NCI-H146 treated with DMSO at 0.1 percent for 48 hours (cell line): ENCODE results near the gene GFOD2.
A peak's percentile ranks its signal among the peaks of the same experiment; 100 is the strongest.

Experiments used
- DNase-seq: peaks from one replicate; lab custom pipeline; 2025; ENCODE audit not compliant: unreplicated experiment; lab: John Stamatoyannopoulos, UW

The GFOD2 gene

DNA sequence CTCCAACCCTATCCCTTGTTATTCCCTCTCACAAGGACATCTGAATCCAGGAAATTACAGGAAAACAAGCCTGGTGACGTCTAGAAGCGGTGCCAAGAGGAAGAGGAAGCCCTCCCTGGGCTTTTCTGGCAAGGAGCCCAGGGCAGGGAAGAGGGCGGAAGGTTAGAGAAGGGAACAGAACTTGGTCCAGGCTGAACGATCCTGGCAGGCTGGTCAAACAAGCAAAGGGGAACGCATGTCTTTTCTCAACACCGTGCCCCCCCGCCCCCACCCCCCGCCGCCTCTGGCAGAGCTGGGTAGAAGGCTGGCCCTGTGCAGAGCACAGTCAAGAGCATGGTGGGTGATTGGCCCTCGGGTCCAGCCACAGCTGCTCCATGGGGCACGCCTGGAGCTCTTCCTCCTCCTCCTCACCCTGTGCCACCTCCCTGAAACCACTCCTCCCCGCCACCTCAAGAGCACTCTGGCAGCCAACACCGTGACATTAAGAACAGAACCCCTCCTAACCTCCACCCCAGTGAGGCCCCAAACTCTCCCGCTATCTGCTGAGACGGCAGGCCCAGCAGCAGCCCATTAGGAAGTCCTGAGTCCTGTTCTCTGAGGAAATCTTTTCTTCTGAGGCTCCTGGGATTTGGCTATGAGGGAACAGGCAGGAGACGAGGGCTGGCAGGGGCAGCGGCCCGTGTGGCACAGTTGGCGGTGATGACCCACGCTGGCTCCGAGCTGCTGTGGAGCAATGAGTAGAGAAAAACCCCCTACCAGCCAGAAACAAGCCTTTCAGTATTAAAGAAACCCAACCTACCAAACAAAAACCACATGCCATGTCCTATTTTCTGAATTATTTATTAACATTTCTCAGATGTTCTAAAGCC is 45.2 kb downstream of the GFOD2 start:
- DNase-seq: no peak

DNA sequence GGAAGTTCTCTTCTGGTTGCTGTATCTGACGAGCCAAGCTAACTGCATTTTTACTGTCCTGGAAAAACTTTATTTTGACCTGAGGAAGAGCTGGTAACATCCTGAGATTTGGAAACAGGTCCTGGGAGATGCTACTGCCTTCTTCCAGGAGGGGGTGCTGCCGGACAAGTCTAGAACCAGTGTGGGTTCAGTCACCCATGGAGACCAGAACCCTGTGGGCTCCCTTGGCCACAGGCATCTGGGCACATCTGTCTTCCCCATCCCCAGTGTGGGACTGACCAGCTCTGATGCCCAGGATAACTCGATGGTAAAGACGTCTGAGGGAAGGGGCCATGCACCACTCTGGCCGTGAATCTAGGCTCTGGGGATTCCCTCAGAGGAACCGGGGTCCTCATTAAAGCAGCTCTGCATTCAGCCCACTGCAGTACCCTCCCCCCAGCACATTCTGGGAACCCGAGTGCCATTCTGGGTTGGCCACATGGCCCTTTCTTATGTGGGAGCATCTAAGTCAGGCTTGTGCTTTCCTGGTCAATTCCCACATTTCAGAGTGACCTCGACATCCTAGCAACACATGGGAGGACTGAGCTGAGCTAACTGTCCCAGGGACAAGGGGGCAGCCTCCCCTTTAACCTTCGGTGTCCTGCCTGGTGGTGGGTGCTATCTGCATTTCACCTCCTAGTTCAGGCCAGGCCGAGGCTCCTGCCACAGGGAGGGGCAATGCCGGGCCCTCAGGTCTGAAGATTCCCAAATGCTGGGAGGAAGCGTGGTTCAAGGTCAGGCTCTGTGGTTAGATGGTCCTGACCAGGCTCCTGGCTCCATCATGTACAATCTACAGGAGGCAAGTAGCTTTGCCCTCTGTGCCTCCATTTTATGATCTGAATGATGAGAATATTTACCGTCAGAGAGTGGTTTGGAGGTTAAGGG is 46.1 kb downstream of the GFOD2 start:
- no peak for DNase-seq

DNA sequence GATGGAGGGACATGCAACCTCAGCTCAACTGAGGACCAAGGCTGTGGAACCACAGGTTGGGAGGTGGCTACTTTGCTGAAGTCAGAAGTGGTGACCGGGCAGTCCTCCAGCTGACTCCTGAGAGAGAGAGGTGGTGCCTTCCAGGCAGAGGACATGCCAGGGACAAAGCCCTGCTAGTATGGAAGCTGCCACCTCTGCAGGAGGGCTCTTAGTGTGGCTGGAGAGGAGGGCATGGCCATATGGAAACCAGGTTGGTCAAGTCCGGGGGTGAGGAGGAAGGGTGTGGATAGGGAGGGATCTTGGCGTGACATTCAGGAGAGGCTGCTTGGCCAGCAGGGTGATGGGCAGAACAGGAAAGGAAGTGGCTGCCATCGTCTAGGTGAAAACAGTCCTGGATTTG is 46.8 kb downstream of the GFOD2 start:
- DNase-seq: no peak

DNA sequence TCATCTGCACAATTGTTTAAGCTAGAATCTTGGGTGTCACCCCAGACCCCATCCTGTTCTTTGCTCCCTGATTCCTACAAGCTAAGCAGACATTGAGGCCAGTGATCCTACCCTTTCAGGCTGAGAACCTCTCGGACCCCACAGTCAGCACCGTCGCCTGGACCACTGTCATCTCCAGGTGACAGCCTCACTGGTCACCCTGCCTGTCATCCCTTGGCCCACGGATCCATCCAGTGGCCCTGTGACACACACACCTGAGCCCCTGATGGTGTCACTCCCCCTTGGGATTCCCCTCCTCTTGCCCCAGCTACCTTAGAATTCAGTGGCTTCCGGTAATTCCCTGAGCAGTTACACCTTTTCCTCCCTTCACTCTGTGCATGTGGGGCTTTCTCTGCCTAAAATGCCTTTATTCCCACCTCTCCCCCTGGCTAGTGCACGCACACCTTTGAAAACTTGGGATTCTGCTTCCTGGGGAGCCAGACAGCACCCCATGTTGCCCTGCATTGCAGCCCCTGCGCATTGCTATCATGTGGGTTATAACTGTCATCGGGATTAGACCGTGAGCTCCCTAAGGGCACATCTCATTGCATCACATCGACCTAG is 49.5 kb downstream of the GFOD2 start:
- no peak for DNase-seq

DNA sequence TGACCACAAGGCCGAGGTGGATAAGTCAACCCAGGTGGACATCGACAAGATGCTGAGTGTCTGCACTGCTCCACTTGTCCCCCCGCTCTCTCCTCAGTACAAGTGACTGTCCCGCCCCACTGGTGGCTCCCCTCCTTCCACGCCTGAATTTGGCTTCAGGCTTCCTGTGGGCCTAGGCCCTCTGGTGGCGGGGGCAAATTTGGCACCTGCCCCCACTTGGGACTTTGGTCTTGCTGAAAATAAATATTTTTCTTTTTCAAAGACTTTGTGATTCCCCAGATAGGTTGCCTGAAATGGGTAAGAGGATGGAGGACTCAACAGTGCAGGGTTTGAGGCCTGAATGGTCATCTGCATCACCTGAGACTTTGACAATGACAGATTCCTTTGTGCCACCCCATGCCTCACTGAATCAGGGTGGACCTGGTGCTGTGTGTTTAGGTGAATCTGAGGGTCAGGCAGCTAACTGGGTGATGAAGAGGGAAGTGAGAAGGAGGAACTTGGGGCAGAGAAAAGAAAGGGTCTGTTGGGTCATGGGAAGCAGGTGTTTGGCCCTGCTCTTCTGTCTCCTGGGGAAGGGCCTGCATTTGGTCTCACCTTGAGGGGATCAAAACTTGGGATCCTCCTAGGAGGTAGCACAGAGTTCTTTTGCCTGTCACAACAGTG is 50.5 kb downstream of the GFOD2 start:
- DNase-seq: no peak

DNA sequence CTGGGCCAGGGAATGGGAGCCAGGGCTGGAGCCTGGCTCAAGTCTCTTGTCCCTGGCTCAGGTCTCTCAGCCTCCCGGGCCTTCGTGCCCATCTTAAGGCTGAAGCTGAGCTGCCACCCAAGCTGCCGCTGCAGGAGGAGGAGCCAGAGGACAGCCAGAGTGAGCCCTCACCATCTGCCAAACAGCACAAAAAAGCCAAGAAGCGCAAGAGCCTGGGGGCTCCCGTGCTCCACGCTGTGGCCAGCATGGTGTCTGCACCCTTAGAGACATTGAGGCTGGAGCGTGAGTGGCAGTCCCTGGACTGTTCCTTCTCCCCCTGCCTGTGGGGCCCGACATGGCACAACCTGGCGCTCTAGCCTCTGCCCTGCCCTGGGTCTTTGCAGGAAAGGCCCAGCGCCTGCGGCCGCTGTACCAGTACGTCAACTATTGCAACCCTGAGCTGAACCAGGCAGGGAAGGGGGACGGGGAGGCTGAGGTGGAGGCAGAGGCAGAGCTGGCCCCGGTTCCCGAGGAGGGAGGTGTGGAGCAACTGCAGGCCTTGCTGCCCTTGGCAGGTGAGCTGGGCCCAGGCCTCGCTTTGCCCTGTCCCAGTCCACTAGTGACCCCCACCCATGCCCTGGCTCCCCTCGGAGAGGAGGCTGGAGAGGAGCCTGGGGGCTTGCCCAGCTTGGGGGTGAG is 51.2 kb downstream of the GFOD2 start:
- peak; percentile 57 for DNase-seq

DNA sequence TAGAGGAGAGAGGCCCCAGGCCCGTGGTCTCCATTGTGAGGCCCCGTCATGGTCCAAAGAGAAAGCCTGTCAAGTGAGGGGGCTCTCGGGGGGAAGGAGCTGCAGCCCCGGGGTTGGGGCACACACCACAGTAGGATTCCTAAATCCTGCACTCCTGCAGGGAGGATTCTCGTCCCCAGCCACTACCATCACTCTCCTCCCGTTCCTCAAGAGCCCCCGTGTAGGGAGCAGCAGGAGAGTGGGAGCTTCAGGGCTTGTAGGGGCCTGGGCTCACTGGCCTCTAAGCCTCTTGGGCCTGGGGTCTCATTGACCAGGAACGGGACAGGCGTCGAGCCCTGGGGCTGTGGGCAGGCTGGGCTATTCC is 51.7 kb downstream of the GFOD2 start:
- DNase-seq: no peak

DNA sequence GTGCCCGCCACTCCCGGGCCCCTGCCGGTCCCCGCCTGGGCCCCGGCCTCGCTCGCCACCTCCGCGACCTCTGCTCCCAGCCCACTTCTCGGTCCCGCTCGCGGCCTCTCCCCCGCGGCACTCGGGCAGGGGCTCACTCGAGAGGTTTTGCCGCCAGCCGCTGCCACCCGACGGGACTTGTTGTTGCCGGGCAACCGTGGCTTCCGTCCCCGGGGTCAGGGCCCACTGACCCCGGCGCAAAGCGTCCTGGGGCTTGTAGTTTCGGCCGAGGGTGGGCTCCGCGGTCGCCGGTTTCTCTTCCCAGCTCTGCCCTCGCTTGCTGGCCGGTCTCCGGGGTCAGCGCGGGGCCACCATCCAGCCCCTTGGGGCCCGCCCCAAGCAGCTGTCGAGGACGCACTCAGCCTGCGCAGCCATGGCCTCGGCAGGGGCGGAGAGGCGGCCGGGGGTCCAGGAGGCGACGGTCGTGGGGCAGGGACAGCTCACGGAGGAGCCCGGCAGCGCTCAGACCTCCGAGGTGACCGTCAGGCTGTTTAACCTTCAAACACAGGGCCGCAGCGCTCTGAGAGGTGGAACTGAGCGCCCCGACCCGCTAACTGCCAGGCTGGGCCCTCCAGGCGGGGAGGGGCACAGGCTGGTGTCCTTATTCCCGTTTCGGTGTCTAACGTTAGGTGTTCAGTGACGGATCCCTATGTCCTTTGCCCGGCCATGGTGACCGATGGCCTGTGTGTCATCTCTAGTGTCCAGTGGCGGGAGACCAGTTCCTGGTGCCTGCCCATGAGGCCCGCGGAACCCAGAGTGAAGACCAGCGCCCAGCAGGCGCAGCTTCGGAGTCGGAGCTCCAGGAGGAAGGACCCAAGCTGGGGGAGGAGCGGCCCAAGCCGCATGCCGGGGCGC is 52.3 kb downstream of the GFOD2 start, which contains the start of the genes C16orf86 and ENKD1:
TSS of gene C16orf86 (plus strand) at position 256 of the 894 bp plus-strand sequence. CDS start at position 413, 157 bp downstream.
TSS of gene ENKD1 (minus strand) at position 192 of the 894 bp plus-strand sequence. CDS start 308 bp downstream, outside the sequence.
- DNase-seq: peak; percentile 14

DNA sequence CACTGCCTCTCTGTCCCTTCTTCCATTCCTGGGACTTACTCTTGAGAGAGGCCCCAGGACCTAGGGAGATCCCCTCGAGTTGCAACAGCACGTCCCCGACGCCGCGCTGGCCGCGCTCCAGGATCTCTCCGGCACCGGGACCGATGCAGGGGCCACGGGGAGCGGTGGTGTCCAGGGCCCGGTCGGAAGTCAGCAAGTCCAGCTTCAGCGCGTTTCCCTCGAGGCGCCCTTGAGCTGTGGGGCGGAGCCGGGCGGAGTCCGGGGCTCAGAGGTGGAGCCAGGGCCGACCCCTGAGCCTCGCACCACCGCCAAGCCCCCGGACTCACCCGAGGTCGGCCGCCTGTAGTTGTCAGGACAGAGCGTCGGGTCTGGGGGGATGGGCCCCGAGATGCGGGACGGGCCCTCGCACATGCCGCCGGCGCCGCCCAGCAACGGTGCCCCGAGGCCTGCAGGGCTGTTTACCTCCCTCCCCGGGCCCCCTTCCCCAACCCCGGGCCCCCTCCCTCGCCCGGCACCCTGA is 53.0 kb downstream of the GFOD2 start:
- DNase-seq: no peak

DNA sequence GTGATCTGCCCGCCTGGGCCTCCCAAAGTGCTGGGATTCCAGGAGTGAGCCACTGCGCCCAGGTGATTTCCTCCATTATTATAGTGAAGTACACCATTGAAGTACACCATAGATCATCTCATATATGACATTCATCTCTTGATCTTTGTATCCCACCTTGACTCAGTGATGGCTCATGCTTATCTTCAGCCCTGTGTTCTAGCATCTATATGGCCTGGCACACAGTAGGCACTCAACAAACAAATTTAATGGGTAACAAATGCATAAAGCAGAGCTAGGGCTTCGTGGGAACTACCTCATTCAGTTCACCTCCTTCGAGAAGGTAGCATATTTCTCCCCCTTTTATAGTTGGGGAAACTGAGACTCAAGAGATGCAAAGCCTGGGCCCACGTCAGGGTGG is 53.5 kb downstream of the GFOD2 start:
- no peak for DNase-seq

DNA sequence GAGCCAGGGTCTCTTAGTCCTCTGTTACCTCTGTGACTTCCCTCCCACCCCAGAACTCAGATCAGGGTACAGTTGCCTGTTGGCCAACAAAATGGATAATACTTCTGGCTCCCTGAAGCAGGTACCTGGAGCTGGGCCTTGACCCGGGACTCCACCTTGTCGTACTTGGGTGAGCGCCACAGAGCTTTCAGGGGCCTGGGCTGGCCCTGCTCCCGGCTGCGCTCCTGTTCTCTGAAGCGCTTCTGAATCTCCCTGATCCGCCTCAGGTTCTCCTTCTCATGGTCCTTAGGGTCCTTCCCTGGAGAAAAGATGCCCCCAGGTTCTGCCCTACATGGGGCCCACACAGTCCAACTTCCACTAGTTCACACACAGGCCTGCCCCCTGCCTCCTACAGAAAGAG is 54.2 kb downstream of the GFOD2 start:
- DNase-seq: no peak

DNA sequence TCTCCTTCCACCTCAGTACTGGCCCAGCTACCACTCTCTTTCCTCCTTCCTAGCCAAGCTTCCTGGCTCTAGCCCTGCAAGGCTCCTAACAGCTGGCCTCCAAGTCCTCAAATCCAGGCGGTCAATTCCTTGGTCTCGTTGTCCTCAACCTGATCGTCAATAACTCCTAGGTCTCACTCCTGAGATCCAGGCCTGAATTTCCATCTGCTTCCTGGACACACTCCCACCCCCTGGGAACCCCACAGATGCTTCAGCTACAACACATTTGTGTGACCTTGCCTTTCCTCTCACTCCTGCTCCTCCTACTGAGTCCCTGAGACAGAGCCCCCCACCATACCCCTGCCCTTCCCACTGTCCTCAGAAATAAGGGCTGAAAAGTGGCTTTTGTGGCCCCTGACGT is 54.9 kb downstream of the GFOD2 start:
- no peak for DNase-seq

DNA sequence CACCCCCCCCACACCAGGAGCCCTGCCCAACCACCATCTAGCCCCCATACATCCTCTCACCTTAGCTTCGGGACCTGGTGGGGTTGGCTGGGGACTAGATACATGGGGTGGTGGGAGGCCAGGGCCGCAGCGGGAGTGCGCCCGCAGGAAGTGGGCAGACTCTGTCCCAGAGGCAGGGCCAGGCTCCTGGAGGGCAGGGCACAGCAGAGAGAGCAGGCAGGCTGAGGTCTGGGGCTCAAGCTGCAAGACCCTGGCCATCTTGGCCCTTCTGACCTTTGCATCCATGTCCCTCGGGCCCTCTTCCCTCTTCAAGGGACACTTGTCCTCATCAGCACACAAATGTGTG is 55.3 kb downstream of the GFOD2 start:
- DNase-seq: no peak

DNA sequence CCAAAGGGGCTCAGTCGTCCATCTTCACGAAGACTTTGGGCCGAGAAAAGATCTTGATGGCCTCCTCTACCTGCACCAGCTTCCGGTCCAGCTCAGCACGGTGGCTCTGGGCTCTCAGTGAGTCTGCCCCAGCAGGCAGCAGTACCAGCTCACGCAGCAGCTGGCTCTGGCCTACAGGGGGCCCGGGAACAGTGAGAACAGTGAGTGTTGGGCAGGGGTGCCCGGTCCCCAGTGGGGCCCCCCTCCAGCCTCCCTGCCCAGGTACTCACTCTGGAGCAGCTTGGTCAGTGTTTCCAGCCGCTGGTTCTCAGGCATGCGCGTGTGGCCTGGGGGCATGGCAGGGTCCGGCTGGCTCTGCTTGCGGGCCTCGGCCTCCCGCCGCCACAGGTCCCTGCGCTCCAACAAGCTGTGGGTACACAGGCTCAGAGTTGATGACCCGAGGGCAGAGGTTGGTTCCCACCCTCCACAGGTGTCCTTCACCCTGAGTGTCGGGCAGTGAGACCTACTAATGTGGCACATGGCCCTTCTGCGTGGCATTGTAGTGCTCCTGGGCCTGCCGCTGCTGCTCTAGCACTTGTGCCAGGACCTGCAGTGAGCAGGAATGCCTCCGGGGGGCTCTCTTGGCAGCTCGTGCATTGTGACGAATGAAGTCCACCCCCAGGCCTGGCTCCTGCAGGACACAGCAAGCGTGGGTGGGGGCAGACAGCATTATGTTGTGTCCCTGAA is 55.8 kb downstream of the GFOD2 start:
- no peak for DNase-seq

DNA sequence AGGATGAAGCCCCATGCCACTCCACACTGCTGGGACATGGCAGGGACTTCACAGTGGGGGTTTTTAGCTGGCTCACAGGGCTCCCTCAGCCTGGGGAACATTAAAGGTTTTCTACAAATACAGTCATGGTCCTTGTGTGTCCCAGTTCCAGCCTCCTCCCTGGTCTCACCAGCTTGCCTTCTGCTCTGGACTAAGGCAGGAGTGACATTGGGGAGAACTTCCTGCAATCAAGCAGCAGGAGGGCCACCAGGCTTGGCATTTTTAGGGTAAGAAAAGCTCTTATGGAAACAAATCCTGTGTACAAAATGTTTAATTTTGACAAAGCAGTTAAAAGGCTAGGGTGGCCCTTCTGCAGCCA is 56.5 kb downstream of the GFOD2 start:
- DNase-seq: no peak

DNA sequence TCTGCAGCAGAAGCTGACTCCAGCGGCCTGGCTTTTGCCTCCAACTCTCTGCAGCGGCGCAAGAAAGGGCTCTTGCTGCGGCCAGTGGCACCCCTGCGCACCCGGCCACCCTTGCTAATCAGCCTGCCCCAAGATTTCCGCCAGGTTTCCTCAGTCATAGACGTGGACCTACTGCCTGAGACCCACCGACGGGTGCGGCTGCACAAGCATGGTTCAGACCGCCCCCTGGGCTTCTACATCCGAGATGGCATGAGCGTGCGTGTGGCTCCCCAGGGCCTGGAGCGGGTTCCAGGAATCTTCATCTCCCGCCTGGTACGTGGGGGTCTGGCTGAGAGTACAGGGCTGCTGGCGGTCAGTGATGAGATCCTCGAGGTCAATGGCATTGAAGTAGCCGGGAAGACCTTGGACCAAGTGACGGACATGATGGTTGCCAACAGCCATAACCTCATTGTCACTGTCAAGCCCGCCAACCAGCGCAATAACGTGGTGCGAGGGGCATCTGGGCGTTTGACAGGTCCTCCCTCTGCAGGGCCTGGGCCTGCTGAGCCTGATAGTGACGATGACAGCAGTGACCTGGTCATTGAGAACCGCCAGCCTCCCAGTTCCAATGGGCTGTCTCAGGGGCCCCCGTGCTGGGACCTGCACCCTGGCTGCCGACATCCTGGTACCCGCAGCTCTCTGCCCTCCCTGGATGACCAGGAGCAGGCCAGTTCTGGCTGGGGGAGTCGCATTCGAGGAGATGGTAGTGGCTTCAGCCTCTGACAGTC is 57.0 kb downstream of the GFOD2 start:
- no peak for DNase-seq

DNA sequence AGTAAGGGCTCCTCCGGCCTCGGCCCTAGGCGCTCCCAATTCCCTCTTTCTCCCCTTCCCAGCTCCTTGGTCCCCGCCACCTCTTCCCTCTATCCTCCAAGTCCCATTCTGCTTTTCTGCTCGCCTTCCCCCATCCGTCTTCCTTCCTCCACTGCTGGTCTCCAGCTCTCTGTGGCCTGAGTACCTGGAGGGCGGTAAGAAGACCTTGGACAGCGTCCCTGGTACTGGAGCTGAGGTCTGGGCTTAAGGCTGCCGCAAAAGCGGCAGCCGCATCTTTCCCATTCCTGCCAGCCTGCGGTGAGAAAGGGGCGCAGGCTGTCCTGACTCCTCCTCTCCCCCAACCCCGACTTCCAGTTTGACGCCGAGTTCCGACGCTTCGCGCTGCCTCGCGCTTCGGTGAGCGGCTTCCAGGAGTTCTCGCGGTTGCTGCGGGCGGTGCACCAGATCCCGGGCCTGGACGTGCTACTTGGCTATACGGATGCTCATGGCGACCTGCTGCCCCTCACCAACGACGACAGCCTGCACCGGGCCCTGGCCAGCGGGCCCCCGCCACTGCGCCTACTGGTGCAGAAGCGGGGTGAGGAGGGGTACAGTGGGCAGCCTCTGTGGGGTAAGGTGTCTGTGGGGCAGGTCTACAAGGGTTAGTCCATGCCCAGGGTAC is 57.9 kb downstream of the GFOD2 start:
- no peak for DNase-seq
